Measurements from ENCODE around the gene NT5DC3. TPM values are rescaled to one million over a fixed set of nuclear protein-coding genes. Genes with fewer than 3 reads are reported as not detected.

Gene NT5DC3
- total and polyA plus RNA-seq, 2 donors (not counting 3 experiments of a cell fraction or from before 2014, with no cell fraction given), result 1.5 to 6.7 TPM

- dilution Hi-C loops (cut with MboI; ENCODE audit: extremely low pct_ligation_motif_present, low sequenced_read_pairs) (no loop called here), intact Hi-C loops (cut with micrococcal nuclease) (no loop called here)
- Histone ChIP-seq H3K79me2 (ENCODE audit: control insufficient read depth, insufficient read depth, low read length) (no peaks in the 10 kb centered on the region), H3K4me1 (ENCODE audit: control insufficient read depth, extremely low read depth, insufficient read depth, low read length) (peaks cover 44% of the 10 kb centered on the region), H3K4me3 (replicated peaks in 1 of 3; ENCODE audit: insufficient read depth in 1 of 3, low read depth in 1 of 3, low read length in 3 of 3) (no peak overlapping the region), H3K9ac (replicated peaks; ENCODE audit: extremely low read depth, insufficient read depth, low read length) (no peak overlapping the region), H3K9me1 (replicated peaks; ENCODE audit: control insufficient read depth, extremely low read depth, insufficient read depth, low read length) (no peaks in the 10 kb centered on the region), H3K27me3 (ENCODE audit: control insufficient read depth in 2 of 2, insufficient read depth in 2 of 2, low read length in 2 of 2) (no peaks in the 10 kb centered on the region), H3K36me3 (ENCODE audit: control insufficient read depth in 2 of 2, extremely low read depth in 1 of 2, insufficient read depth in 2 of 2, low read length in 2 of 2) (no peaks in the 10 kb centered on the region), H3K27ac (ENCODE audit: insufficient read depth, low read depth, low read length) (no peak overlapping the region), H3K4me2 (ENCODE audit: insufficient read depth, low read length) (no peak overlapping the region), H2AFZ (ENCODE audit: low read depth, low read length) (no peak overlapping the region), H4K20me1 (replicated peaks; ENCODE audit: control insufficient read depth, extremely low read depth, insufficient read depth, low read length) (no peaks in the 10 kb centered on the region), H3K9me3 (replicated peaks; ENCODE audit: control insufficient read depth, insufficient read depth, low read length) (no peaks in the 10 kb centered on the region)
- ChIA-PET CTCF (interaction anchor here (0.7 kb wide), 1 partner anchor 32 kb away, joined by 3 read pairs; no protein-coding TSS in a partner anchor), POLR2A (no interaction called here)
- TF ChIP-seq JUN (IDR thresholded peaks at IDR 0.05; ENCODE audit: borderline replicate concordance, insufficient read depth, insufficient read length, low read depth) (no peak), FOS (IDR thresholded peaks at IDR 0.05; ENCODE audit: borderline replicate concordance, insufficient read depth, low read length) (no peak), GATA2 (IDR thresholded peaks at IDR 0.05; ENCODE audit: insufficient read depth, insufficient read length, low read depth, low read length) (no peak), MYC (IDR thresholded peaks at IDR 0.05; ENCODE audit: low read depth, low read length) (no peak), POLR2A (IDR thresholded peaks at IDR 0.05; ENCODE audit: low read depth, low read length) (no peak)
- TF ChIP-seq, protein P1, sequence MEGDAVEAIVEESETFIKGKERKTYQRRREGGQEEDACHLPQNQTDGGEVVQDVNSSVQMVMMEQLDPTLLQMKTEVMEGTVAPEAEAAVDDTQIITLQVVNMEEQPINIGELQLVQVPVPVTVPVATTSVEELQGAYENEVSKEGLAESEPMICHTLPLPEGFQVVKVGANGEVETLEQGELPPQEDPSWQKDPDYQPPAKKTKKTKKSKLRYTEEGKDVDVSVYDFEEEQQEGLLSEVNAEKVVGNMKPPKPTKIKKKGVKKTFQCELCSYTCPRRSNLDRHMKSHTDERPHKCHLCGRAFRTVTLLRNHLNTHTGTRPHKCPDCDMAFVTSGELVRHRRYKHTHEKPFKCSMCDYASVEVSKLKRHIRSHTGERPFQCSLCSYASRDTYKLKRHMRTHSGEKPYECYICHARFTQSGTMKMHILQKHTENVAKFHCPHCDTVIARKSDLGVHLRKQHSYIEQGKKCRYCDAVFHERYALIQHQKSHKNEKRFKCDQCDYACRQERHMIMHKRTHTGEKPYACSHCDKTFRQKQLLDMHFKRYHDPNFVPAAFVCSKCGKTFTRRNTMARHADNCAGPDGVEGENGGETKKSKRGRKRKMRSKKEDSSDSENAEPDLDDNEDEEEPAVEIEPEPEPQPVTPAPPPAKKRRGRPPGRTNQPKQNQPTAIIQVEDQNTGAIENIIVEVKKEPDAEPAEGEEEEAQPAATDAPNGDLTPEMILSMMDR (IDR thresholded peaks at IDR 0.05; ENCODE audit: extremely low read depth in 1 of 2, insufficient read depth in 1 of 2, low read depth in 1 of 2, low read length in 2 of 2), result no peak
- no TSS peak for BruUV-seq (replicated peaks)
- FAIRE-seq, result no peak
- DNase-seq (ENCODE audit: low read depth, low spot score), result no peak
Measured at GRCh38 chr12:103802586-103802886, 38.5 kb downstream of the NT5DC3 start.

All from endothelial cell of umbilical vein (primary cell).